ENCODE data around the gene LTO1. TPM values are rescaled to one million over a fixed set of nuclear protein-coding genes. Genes with fewer than 3 reads are reported as not detected.

LTO1 gene
- total RNA-seq, 1 experiment from 2014 or later, result 27.5 TPM

DNA sequence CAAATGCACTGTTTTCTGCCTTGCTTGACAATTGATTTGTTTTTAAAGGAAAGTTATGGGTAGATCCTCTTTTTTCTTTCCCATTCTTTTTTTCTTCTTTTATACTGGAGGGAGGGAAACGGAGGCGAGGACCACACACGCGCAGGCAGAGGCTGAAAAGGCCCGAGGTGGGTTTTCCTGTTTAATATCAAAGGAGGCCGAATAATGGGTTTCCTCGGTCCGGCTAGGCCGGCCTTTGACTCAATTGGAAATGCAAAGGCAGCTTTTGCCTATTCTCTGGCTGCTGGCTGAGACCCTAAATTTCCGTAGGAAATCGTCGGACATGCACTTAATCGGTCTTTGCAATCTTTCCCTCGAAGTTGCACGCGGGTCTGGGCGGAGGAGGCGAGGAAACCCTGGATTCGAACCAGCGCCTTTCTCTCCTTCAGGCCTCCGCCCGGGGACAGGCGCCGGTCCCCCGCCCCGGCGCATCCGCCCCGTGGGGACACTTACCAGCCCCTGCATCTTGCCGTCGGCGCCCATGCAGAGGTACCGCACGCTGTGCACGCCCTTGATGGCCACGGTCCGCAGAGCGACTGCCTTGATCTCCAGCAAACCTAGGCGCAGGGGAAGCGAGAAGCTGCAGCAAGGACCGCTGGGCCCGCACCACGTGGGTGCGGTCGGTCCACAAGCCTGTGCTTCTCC, 27.8 kb upstream of the LTO1 start (continued):
- no peak for TF ChIP-seq MXD4 (CRISPR knock-in tag; IDR thresholded peaks at IDR 0.05; ENCODE audit: borderline replicate concordance)
- TF ChIP-seq, protein P1, sequence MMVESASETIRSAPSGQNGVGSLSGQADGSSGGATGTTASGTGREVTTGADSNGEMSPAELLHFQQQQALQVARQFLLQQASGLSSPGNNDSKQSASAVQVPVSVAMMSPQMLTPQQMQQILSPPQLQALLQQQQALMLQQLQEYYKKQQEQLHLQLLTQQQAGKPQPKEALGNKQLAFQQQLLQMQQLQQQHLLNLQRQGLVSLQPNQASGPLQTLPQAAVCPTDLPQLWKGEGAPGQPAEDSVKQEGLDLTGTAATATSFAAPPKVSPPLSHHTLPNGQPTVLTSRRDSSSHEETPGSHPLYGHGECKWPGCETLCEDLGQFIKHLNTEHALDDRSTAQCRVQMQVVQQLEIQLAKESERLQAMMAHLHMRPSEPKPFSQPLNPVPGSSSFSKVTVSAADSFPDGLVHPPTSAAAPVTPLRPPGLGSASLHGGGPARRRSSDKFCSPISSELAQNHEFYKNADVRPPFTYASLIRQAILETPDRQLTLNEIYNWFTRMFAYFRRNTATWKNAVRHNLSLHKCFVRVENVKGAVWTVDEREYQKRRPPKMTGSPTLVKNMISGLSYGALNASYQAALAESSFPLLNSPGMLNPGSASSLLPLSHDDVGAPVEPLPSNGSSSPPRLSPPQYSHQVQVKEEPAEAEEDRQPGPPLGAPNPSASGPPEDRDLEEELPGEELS (CRISPR knock-in tag; IDR thresholded peaks at IDR 0.05), result no peak
- no peak for TF ChIP-seq NR3C1 (CRISPR knock-in tag; conservative IDR thresholded peaks at IDR 0.05; ENCODE audit: low read depth)
- TF ChIP-seq KAT7 (CRISPR knock-in tag; IDR thresholded peaks at IDR 0.05; ENCODE audit: borderline replicate concordance), result no peak; the same call in 1 of the 2 replicates
- TF ChIP-seq, protein P2, sequence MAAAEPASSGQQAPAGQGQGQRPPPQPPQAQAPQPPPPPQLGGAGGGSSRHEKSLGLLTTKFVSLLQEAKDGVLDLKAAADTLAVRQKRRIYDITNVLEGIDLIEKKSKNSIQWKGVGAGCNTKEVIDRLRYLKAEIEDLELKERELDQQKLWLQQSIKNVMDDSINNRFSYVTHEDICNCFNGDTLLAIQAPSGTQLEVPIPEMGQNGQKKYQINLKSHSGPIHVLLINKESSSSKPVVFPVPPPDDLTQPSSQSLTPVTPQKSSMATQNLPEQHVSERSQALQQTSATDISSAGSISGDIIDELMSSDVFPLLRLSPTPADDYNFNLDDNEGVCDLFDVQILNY (CRISPR knock-in tag; IDR thresholded peaks at IDR 0.05), result no peak
- TF ChIP-seq CREB1 (CRISPR knock-in tag; IDR thresholded peaks at IDR 0.05), result no peak
- TF ChIP-seq FOXJ3 (CRISPR knock-in tag; IDR thresholded peaks at IDR 0.05; ENCODE audit: borderline replicate concordance), result no peak
- no peak for TF ChIP-seq FOXK1 (CRISPR knock-in tag; IDR thresholded peaks at IDR 0.05)
- no peak for TF ChIP-seq ZNF232 (CRISPR knock-in tag; IDR thresholded peaks at IDR 0.05)
- no peak for TF ChIP-seq OVOL2 (CRISPR knock-in tag; IDR thresholded peaks at IDR 0.05; ENCODE audit: borderline replicate concordance)
- TF ChIP-seq, protein P3, sequence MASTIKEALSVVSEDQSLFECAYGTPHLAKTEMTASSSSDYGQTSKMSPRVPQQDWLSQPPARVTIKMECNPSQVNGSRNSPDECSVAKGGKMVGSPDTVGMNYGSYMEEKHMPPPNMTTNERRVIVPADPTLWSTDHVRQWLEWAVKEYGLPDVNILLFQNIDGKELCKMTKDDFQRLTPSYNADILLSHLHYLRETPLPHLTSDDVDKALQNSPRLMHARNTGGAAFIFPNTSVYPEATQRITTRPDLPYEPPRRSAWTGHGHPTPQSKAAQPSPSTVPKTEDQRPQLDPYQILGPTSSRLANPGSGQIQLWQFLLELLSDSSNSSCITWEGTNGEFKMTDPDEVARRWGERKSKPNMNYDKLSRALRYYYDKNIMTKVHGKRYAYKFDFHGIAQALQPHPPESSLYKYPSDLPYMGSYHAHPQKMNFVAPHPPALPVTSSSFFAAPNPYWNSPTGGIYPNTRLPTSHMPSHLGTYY (CRISPR knock-in tag; IDR thresholded peaks at IDR 0.05), result no peak
- TF ChIP-seq, protein P4, sequence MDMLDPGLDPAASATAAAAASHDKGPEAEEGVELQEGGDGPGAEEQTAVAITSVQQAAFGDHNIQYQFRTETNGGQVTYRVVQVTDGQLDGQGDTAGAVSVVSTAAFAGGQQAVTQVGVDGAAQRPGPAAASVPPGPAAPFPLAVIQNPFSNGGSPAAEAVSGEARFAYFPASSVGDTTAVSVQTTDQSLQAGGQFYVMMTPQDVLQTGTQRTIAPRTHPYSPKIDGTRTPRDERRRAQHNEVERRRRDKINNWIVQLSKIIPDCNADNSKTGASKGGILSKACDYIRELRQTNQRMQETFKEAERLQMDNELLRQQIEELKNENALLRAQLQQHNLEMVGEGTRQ (CRISPR knock-in tag; IDR thresholded peaks at IDR 0.05), result peak; percentile 69
- TF ChIP-seq, protein P5, sequence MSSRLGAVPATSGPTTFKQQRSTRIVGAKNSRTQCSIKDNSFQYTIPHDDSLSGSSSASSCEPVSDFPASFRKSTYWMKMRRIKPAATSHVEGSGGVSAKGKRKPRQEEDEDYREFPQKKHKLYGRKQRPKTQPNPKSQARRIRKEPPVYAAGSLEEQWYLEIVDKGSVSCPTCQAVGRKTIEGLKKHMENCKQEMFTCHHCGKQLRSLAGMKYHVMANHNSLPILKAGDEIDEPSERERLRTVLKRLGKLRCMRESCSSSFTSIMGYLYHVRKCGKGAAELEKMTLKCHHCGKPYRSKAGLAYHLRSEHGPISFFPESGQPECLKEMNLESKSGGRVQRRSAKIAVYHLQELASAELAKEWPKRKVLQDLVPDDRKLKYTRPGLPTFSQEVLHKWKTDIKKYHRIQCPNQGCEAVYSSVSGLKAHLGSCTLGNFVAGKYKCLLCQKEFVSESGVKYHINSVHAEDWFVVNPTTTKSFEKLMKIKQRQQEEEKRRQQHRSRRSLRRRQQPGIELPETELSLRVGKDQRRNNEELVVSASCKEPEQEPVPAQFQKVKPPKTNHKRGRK (CRISPR knock-in tag; IDR thresholded peaks at IDR 0.05; ENCODE audit: borderline replicate concordance), result no peak
- TF ChIP-seq NR1H2 (CRISPR knock-in tag; IDR thresholded peaks at IDR 0.05), result no peak
- TF ChIP-seq ZBTB21 (CRISPR knock-in tag; IDR thresholded peaks at IDR 0.05; ENCODE audit: borderline replicate concordance), result no peak
- no peak for TF ChIP-seq IRF2 (CRISPR knock-in tag; IDR thresholded peaks at IDR 0.05; ENCODE audit: borderline replicate concordance, low read depth)
- TF ChIP-seq, protein P6, sequence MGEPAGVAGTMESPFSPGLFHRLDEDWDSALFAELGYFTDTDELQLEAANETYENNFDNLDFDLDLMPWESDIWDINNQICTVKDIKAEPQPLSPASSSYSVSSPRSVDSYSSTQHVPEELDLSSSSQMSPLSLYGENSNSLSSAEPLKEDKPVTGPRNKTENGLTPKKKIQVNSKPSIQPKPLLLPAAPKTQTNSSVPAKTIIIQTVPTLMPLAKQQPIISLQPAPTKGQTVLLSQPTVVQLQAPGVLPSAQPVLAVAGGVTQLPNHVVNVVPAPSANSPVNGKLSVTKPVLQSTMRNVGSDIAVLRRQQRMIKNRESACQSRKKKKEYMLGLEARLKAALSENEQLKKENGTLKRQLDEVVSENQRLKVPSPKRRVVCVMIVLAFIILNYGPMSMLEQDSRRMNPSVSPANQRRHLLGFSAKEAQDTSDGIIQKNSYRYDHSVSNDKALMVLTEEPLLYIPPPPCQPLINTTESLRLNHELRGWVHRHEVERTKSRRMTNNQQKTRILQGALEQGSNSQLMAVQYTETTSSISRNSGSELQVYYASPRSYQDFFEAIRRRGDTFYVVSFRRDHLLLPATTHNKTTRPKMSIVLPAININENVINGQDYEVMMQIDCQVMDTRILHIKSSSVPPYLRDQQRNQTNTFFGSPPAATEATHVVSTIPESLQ (CRISPR knock-in tag; IDR thresholded peaks at IDR 0.05), result no peak
- no peak for TF ChIP-seq NR2C2 (CRISPR knock-in tag; IDR thresholded peaks at IDR 0.05)
- TF ChIP-seq, protein P7, sequence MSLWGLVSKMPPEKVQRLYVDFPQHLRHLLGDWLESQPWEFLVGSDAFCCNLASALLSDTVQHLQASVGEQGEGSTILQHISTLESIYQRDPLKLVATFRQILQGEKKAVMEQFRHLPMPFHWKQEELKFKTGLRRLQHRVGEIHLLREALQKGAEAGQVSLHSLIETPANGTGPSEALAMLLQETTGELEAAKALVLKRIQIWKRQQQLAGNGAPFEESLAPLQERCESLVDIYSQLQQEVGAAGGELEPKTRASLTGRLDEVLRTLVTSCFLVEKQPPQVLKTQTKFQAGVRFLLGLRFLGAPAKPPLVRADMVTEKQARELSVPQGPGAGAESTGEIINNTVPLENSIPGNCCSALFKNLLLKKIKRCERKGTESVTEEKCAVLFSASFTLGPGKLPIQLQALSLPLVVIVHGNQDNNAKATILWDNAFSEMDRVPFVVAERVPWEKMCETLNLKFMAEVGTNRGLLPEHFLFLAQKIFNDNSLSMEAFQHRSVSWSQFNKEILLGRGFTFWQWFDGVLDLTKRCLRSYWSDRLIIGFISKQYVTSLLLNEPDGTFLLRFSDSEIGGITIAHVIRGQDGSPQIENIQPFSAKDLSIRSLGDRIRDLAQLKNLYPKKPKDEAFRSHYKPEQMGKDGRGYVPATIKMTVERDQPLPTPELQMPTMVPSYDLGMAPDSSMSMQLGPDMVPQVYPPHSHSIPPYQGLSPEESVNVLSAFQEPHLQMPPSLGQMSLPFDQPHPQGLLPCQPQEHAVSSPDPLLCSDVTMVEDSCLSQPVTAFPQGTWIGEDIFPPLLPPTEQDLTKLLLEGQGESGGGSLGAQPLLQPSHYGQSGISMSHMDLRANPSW (CRISPR knock-in tag; conservative IDR thresholded peaks at IDR 0.05; ENCODE audit: low read depth), result no peak; the same call in 1 of the 2 replicates
- TF ChIP-seq MYBL2 (CRISPR knock-in tag; IDR thresholded peaks at IDR 0.05), result no peak
- no peak for TF ChIP-seq GRHL2 (CRISPR knock-in tag; IDR thresholded peaks at IDR 0.05; ENCODE audit: insufficient replicate concordance, severe bottlenecking)
- TF ChIP-seq, protein P8, sequence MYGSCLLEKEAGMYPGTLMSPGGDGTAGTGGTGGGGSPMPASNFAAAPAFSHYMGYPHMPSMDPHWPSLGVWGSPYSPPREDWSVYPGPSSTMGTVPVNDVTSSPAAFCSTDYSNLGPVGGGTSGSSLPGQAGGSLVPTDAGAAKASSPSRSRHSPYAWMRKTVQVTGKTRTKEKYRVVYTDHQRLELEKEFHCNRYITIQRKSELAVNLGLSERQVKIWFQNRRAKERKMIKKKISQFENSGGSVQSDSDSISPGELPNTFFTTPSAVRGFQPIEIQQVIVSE (CRISPR knock-in tag; IDR thresholded peaks at IDR 0.05; ENCODE audit: borderline replicate concordance), result no peak
- TF ChIP-seq, protein P9, sequence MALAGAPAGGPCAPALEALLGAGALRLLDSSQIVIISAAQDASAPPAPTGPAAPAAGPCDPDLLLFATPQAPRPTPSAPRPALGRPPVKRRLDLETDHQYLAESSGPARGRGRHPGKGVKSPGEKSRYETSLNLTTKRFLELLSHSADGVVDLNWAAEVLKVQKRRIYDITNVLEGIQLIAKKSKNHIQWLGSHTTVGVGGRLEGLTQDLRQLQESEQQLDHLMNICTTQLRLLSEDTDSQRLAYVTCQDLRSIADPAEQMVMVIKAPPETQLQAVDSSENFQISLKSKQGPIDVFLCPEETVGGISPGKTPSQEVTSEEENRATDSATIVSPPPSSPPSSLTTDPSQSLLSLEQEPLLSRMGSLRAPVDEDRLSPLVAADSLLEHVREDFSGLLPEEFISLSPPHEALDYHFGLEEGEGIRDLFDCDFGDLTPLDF (CRISPR knock-in tag; IDR thresholded peaks at IDR 0.05), result no peak
